DMS79 (cell line): Measurements from ENCODE around the gene NPDC1.

Experiments
- DNase-seq: peaks from one replicate; lab custom pipeline; 2025; lab: John Stamatoyannopoulos, UW

The NPDC1 gene

GRCh38 chr9:137046088-137046787, at the start of gene NPDC1:
TSS of gene NPDC1 (minus strand) at chr9:137046177. CDS start at chr9:137045989, 188 bp downstream.
- peak; percentile 74 for DNase-seq

- DNase-seq, result no peak
These were observed 43.4 kb upstream of the NPDC1 start for GRCh38 chr9:137089232-137089947.

DNA sequence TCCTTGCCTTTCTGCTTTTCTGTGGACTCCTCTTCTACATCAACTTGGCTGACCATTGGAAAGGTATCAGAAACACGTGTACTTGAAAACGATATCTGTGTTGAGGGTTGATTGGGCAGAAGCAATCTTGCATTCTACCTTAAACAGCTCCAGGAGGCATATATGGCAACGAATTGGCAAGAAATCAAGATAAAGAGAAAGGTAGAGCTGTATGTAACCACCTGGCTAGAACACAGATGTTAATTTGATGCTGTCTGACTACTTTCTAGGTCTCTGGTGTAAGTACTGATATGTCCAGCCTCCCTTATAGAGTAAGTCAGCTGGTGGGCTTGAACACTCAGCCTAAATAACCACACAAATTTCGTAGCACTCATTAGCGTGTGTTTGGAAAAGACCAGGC, 42.1 kb upstream of the NPDC1 start:
- no peak for DNase-seq

GRCh38 chr9:137087409-137087925, 41.5 kb upstream of the NPDC1 start:
- DNase-seq, result no peak

DNA sequence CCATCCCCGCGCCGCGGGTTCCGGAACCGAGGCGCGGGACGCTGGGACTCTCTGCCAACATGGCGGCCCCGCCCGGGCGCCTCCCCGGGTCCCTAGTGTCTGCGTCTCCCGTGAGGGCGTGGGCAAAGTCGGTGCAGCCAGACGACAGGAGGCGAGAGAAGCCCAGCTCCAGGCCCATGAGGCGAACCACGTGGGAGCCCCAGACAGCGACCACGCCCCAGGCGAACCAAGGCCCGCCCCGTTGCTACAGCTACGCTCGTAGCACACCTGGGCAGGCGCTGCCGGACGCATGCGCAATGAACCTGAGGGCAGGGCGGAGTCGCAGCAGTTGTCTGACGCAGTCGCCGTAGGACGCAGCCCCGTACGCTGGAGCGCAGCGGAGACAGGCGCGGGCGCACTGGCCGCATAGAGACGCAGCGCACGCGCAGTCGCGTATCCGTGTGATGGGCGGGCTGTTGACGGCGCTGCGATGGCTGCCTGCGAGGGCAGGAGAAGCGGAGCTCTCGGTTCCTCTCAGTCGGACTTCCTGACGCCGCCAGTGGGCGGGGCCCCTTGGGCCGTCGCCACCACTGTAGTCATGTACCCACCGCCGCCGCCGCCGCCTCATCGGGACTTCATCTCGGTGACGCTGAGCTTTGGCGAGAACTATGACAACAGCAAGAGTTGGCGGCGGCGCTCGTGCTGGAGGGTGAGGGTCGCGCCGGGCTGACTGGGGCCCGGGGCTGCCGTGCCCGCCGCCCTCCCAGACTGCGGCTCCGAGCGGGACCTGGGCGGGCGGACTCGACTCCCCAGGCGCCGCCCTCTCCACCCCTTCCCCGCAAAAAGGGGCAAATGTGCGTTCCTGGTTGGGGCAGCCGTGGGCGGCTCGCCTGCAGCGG, 40.8 kb upstream of the NPDC1 start, which contains the start of gene MAN1B1:
TSS of gene MAN1B1 (plus strand) at position 455 of the 878 bp plus-strand sequence. CDS start at position 470, 15 bp downstream.
- DNase-seq, result peak; percentile 96

DNA sequence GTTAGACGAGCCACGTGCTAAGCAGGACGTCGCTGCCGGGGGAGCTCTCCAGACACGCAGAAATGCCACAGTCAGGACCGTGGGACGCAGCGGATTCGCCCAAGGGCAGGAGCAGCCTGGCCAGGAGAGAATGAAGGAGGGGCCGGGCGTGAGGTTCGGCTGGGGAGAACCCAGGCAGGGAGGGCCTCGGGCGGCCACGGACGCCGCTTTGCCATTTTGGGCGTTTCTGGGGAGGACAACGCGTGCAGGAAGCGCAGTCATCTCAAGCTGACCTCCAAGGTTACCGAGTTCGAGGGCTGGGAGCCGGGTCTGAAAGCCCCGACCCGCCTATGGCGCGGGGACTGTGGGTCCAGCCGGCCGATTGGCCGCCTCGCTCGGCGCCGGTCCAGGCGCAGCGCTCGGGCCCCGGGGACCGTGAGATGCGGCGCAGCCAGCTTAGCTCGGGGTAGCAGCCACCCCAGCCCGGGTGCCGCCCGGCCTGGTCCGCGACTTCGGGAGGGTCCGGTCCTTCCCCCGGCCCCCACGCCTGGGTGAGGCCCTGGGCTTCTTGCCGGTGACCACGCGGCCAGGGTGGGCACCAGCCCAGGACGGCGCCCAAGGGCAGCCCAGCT, 40.0 kb upstream of the NPDC1 start:
- DNase-seq, result no peak

- peak; percentile 59 for DNase-seq
These were observed 38.5 kb upstream of the NPDC1 start for GRCh38 chr9:137084526-137084925.

GRCh38 chr9:137083394-137084004, 37.5 kb upstream of the NPDC1 start:
- DNase-seq, result no peak

- no peak for DNase-seq
These were observed 36.9 kb upstream of the NPDC1 start for GRCh38 chr9:137082925-137083290.

GRCh38 chr9:137082222-137082924, 36.4 kb upstream of the NPDC1 start:
- no peak for DNase-seq

GRCh38 chr9:137080260-137081122, 34.5 kb upstream of the NPDC1 start:
- DNase-seq, result no peak

DNA sequence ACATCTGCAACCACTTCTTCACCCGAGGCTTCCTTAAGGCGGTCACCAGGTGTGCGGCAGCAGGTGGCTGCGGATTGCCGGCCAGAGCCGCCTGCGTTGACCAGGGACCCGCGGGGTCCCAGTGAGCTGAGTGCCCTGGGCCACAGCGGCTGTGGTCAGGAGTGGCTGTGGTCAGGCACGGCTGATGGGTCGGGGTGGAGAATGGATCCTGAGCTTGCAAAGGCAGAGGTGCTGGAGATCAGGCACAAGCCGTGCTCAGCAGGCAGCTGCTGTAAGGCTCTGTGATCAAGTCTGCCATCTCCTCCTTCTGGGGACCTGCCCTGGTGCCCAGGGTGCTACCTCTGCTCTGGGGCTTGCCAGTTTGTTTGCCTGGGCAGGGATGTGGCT, 33.4 kb upstream of the NPDC1 start:
- no peak for DNase-seq

- DNase-seq, result no peak
These were observed 32.9 kb upstream of the NPDC1 start for GRCh38 chr9:137078701-137079400.

DNA sequence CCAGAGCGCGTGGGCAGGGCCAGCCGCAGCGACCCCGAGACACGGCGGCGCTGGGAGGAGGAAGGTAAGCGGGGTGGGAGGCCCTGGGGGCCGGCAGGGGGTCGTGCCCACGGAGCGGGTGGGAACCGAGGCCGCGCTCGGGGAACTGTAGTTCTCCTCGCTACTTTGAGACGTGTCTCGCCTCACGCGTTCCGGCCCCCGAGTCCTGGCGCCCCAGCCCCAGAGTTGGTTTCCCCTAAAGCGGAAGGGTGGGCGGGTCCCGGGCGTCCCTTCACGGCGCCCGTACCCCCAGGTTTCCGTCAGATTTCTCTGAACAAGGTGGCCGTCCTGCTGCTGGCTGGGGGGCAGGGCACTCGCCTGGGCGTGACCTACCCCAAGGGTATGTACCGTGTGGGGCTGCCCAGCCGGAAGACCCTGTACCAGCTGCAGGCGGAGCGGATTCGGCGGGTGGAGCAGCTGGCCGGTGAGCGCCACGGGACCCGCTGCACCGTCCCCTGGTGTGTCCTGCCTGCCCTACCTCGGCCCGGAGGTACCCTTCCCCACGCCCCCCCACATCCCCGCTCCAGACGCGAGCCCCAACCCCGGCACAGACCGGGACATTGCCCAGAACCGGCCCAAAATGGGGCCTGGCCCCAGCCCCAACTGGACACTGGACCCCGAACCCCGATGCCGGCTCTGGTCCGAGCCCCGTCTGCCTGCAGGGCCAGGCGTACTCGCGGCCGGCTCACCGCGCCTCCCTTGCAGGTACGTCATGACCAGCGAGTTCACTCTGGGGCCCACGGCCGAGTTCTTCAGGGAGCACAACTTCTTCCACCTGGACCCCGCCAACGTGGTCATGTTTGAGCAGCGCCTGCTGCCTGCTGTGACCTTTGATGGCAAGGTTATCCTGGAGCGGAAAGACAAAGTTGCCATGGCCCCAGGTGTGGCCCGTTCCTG, 32.0 kb upstream of the NPDC1 start:
- DNase-seq, result no peak

GRCh38 chr9:137077010-137077747, 31.2 kb upstream of the NPDC1 start, which contains the start of gene UAP1L1:
TSS of gene UAP1L1 (plus strand) at chr9:137077517. CDS start at chr9:137077533, 16 bp downstream.
- no peak for DNase-seq

- DNase-seq, result no peak
These were observed 30.6 kb upstream of the NPDC1 start for GRCh38 chr9:137076636-137077009.

DNA sequence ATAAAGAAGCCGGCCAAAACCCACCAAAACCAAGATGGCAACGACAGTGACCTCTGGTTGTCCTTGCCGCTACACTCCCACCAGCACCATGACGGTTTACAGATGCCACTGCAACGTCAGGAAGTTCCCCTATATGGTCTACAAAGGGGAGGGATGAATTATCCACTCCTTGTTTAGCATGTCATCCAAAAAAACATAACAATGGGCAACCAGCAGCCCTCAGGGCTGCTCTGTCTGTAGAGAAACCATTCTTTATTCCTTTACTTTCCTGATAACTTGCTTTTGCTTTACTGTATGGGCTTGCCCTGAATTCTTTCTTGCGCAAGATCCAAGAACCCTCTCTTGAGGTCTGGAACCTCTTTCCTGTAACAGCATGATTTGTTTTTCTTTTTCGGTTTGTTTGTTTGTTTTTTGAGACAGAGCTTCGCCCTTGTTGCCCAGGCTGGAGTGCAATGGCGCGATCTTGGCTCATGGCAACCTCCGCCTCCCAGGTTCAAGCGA, 29.3 kb upstream of the NPDC1 start:
- no peak for DNase-seq
